ENCODE measurements around the gene SOX1. TPM values are rescaled to one million over a fixed set of nuclear protein-coding genes. Genes with fewer than 3 reads are reported as not detected.

The SOX1 gene
- total RNA-seq, 1 donor from 2014 or later = 1.7 TPM

DNA sequence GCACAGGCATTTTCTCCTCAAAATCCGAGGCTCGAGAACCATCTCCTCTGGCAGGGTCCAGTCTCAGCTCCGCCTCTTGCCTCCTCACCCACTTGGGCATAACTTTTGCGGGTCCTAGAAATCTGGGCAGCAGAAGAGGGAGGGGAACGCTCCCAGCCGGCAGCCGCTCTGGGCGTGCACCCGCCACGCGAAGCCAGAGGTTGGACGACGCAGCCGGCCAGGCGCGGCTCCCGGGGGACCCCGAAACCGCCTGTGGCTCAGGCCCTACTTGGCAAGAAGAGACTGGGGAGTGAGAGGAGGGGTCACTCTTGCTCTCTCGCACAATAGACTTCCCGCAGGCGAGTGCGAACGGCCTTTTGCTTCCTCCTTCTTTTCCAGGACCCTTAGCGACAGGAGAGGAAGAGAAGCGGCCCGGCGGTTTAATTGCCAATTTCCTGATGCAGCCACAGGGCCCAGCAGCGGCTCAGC is 6.0 kb upstream of the SOX1 start:
- Mint-ChIP-seq H3K27ac (ENCODE audit: unreplicated experiment) (no peak overlapping the region), H3K9me3 (ENCODE audit: unreplicated experiment) (no peaks in the 10 kb centered on the region), H3K4me1 (ENCODE audit: unreplicated experiment) (peaks cover 38% of the 10 kb centered on the region), H3K4me3 (ENCODE audit: unreplicated experiment) (peak overlapping the region; percentile 28), H3K36me3 (ENCODE audit: low read depth, unreplicated experiment) (no peaks in the 10 kb centered on the region), H3K27me3 (ENCODE audit: unreplicated experiment) (peaks cover 35% of the 10 kb centered on the region)
- no peak for TF ChIP-seq CTCF (IDR thresholded peaks at IDR 0.05; ENCODE audit: unreplicated experiment)
- DNase-seq (ENCODE audit: low spot score) = no peak

GRCh38 chr13:112061367-112062061 is 5.4 kb upstream of the SOX1 start:
- Mint-ChIP-seq H3K9me3 (ENCODE audit: unreplicated experiment) (no peaks in the 10 kb centered on the region), H3K4me3 (ENCODE audit: unreplicated experiment) (no peak overlapping the region), H3K36me3 (ENCODE audit: low read depth, unreplicated experiment) (no peaks in the 10 kb centered on the region), H3K27me3 (ENCODE audit: unreplicated experiment) (peaks cover 34% of the 10 kb centered on the region), H3K4me1 (ENCODE audit: unreplicated experiment) (peaks cover 39% of the 10 kb centered on the region), H3K27ac (ENCODE audit: unreplicated experiment) (no peak overlapping the region)
- no peak for TF ChIP-seq CTCF (IDR thresholded peaks at IDR 0.05; ENCODE audit: unreplicated experiment)
- DNase-seq (ENCODE audit: low spot score) = no peak

DNA sequence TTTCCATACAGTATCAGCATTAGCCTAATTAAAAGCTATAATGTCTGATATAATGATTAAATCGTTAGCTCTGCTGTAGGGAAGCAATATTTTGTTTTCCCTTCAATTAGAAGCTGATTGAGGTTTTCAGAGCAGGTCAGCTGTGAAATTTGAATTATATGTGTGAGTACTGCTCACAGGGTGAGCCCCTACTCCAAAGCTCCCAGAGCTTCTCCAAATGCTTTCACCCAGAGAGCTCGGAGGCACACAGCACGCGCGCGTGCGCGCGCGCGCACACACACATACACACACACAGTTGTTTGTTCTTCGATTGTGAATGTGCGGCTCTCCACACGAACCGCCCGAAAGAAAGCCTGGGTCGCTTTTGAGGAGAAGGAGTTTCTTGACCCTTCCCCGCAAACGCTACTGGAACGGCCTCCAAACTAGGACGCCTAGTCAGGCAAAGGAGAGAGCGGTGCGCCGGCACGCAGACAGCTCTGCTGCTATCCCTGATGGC is 4.8 kb upstream of the SOX1 start:
- H3K27me3 Mint-ChIP-seq (ENCODE audit: unreplicated experiment) = peaks cover 31% of the 10 kb centered on the region
- no peaks in the 10 kb centered on the region for H3K36me3 Mint-ChIP-seq (ENCODE audit: low read depth, unreplicated experiment)
- TF ChIP-seq CTCF (IDR thresholded peaks at IDR 0.05; ENCODE audit: unreplicated experiment) = no peak
- no peak overlapping the region for H3K27ac Mint-ChIP-seq (ENCODE audit: unreplicated experiment)
- DNase-seq (ENCODE audit: low spot score) = no peak
- H3K4me3 Mint-ChIP-seq (ENCODE audit: unreplicated experiment) = no peak overlapping the region
- H3K9me3 Mint-ChIP-seq (ENCODE audit: unreplicated experiment) = no peaks in the 10 kb centered on the region
- peaks cover 39% of the 10 kb centered on the region for H3K4me1 Mint-ChIP-seq (ENCODE audit: unreplicated experiment)

GRCh38 chr13:112062571-112063570 is 4.1 kb upstream of the SOX1 start:
- peak; percentile 74 for TF ChIP-seq CTCF (IDR thresholded peaks at IDR 0.05; ENCODE audit: unreplicated experiment)
- DNase-seq (ENCODE audit: low spot score) = peak; percentile 79
- H3K4me1 Mint-ChIP-seq (ENCODE audit: unreplicated experiment) = peaks cover 39% of the 10 kb centered on the region
- H3K27ac Mint-ChIP-seq (ENCODE audit: unreplicated experiment) = no peak overlapping the region
- H3K27me3 Mint-ChIP-seq (ENCODE audit: unreplicated experiment) = peaks cover 31% of the 10 kb centered on the region
- H3K9me3 Mint-ChIP-seq (ENCODE audit: unreplicated experiment) = no peaks in the 10 kb centered on the region
- no peaks in the 10 kb centered on the region for H3K36me3 Mint-ChIP-seq (ENCODE audit: low read depth, unreplicated experiment)
- no peak overlapping the region for H3K4me3 Mint-ChIP-seq (ENCODE audit: unreplicated experiment)

Measured in endothelial cell (in vitro differentiated cells).